Measurements from ENCODE around the gene DNM1.

GRCh38 chr9:128276574-128277270, 73.5 kb downstream of the DNM1 start:
- TF ChIP-seq, protein P1, sequence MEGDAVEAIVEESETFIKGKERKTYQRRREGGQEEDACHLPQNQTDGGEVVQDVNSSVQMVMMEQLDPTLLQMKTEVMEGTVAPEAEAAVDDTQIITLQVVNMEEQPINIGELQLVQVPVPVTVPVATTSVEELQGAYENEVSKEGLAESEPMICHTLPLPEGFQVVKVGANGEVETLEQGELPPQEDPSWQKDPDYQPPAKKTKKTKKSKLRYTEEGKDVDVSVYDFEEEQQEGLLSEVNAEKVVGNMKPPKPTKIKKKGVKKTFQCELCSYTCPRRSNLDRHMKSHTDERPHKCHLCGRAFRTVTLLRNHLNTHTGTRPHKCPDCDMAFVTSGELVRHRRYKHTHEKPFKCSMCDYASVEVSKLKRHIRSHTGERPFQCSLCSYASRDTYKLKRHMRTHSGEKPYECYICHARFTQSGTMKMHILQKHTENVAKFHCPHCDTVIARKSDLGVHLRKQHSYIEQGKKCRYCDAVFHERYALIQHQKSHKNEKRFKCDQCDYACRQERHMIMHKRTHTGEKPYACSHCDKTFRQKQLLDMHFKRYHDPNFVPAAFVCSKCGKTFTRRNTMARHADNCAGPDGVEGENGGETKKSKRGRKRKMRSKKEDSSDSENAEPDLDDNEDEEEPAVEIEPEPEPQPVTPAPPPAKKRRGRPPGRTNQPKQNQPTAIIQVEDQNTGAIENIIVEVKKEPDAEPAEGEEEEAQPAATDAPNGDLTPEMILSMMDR (IDR thresholded peaks at IDR 0.05), result no peak
- TF ChIP-seq POLR2AphosphoS5 (IDR thresholded peaks at IDR 0.05) (no peak), POLR2A (IDR thresholded peaks at IDR 0.05) (no peak), EP300 (IDR thresholded peaks at IDR 0.05) (no peak)
